Panc1 (cell line): Measurements from ENCODE around the gene FIGN.

Source experiments
- POLR2AphosphoS5 ChIP-seq: IDR thresholded peaks from 2 replicates; pipeline ENCODE4 v1.6.1; 2012; ENCODE audit warnings: mild to moderate bottlenecking, low read depth, low read length, moderate library complexity
- SIN3A ChIP-seq: IDR thresholded peaks from 2 replicates; pipeline ENCODE4 v1.6.1; 2012; ENCODE audit warnings: low read depth, mild to moderate bottlenecking, low read length, moderate library complexity, borderline replicate concordance; ENCODE audit not compliant: insufficient read depth
- TF ChIP-seq, protein P1 (sequence below): fragments of 450-650 bp; IDR thresholded peaks from 2 replicates; pipeline ENCODE4 v1.5.1; 2017; ENCODE audit warnings: mild to moderate bottlenecking
- TF ChIP-seq, protein P2 (sequence below), 2 experiments: IDR thresholded peaks; 2 replicates each; pipeline ENCODE4 v1.6.1; 2011 to 2012; ENCODE audit warnings: low read depth in 2 of 2, control low read depth in 1 of 2, low read length in 1 of 2, mild to moderate bottlenecking in 1 of 2, moderate library complexity in 1 of 2; ENCODE audit not compliant: insufficient read depth in 1 of 2

DNA sequence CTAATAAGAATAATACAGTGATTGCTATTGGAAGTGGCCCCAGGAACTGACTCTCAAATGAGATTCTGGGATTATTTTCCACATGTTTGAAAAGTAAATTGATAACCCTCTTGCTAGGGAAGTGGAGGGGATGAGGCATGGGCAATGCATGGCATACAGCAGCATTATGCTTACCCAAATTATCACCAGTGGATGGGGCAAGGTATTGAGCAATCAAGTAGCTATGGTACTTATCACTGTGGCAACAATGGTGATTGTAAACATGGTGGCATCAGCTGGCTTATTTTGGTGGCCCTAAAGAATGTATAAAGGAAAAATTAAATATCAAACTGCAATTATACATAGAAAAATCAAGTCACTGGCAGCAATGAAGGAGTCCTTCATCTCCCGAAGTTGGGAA, 155.1 kb downstream of the FIGN start:
- TF ChIP-seq POLR2AphosphoS5, result no peak
- TF ChIP-seq, protein P1, sequence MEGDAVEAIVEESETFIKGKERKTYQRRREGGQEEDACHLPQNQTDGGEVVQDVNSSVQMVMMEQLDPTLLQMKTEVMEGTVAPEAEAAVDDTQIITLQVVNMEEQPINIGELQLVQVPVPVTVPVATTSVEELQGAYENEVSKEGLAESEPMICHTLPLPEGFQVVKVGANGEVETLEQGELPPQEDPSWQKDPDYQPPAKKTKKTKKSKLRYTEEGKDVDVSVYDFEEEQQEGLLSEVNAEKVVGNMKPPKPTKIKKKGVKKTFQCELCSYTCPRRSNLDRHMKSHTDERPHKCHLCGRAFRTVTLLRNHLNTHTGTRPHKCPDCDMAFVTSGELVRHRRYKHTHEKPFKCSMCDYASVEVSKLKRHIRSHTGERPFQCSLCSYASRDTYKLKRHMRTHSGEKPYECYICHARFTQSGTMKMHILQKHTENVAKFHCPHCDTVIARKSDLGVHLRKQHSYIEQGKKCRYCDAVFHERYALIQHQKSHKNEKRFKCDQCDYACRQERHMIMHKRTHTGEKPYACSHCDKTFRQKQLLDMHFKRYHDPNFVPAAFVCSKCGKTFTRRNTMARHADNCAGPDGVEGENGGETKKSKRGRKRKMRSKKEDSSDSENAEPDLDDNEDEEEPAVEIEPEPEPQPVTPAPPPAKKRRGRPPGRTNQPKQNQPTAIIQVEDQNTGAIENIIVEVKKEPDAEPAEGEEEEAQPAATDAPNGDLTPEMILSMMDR, result no peak
- TF ChIP-seq, protein P2, sequence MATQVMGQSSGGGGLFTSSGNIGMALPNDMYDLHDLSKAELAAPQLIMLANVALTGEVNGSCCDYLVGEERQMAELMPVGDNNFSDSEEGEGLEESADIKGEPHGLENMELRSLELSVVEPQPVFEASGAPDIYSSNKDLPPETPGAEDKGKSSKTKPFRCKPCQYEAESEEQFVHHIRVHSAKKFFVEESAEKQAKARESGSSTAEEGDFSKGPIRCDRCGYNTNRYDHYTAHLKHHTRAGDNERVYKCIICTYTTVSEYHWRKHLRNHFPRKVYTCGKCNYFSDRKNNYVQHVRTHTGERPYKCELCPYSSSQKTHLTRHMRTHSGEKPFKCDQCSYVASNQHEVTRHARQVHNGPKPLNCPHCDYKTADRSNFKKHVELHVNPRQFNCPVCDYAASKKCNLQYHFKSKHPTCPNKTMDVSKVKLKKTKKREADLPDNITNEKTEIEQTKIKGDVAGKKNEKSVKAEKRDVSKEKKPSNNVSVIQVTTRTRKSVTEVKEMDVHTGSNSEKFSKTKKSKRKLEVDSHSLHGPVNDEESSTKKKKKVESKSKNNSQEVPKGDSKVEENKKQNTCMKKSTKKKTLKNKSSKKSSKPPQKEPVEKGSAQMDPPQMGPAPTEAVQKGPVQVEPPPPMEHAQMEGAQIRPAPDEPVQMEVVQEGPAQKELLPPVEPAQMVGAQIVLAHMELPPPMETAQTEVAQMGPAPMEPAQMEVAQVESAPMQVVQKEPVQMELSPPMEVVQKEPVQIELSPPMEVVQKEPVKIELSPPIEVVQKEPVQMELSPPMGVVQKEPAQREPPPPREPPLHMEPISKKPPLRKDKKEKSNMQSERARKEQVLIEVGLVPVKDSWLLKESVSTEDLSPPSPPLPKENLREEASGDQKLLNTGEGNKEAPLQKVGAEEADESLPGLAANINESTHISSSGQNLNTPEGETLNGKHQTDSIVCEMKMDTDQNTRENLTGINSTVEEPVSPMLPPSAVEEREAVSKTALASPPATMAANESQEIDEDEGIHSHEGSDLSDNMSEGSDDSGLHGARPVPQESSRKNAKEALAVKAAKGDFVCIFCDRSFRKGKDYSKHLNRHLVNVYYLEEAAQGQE (IDR thresholded peaks at IDR 0.05; ENCODE audit: insufficient read depth in 1 of 2, low read depth in 2 of 2, low read length in 1 of 2), result no peak
- TF ChIP-seq SIN3A, result no peak
